Measurements from ENCODE around the gene NEBL.

Gene NEBL

GRCh38 chr10:20903635-20904390 lies 6.7 kb upstream of the NEBL start:
- no peak for DNase-seq

- DNase-seq = no peak
These were observed 4.0 kb upstream of the NEBL start for GRCh38 chr10:20901110-20901509.

GRCh38 chr10:20898866-20899535 lies 1.9 kb upstream of the NEBL start:
- DNase-seq = no peak

GRCh38 chr10:20893297-20893696 lies 3.8 kb downstream of the NEBL start:
- DNase-seq = no peak

- DNase-seq = no peak
These were observed 4.3 kb downstream of the NEBL start for GRCh38 chr10:20892796-20893195.

- DNase-seq = no peak
These were observed 5.0 kb downstream of the NEBL start for GRCh38 chr10:20892011-20892585.

GRCh38 chr10:20891338-20891714 lies 5.8 kb downstream of the NEBL start:
- DNase-seq = no peak

- DNase-seq = no peak
These were observed 6.4 kb downstream of the NEBL start for GRCh38 chr10:20890491-20891337.

GRCh38 chr10:20890009-20890408 lies 7.1 kb downstream of the NEBL start:
- DNase-seq = no peak

GRCh38 chr10:20888620-20889330 lies 8.3 kb downstream of the NEBL start:
- DNase-seq = no peak

GRCh38 chr10:20887706-20888555 lies 9.2 kb downstream of the NEBL start:
- DNase-seq = no peak

GRCh38 chr10:20885678-20886077 lies 11.4 kb downstream of the NEBL start:
- DNase-seq = no peak

- no peak for DNase-seq
These were observed 13.6 kb downstream of the NEBL start for GRCh38 chr10:20883552-20883951.

- no peak for DNase-seq
These were observed 15.0 kb downstream of the NEBL start for GRCh38 chr10:20882091-20882490.

GRCh38 chr10:20879136-20879535 lies 18.0 kb downstream of the NEBL start:
- DNase-seq = no peak

- no peak for DNase-seq
These were observed 18.8 kb downstream of the NEBL start for GRCh38 chr10:20877986-20878983.

- DNase-seq = no peak
These were observed 19.6 kb downstream of the NEBL start for GRCh38 chr10:20877554-20877953.

- no peak for DNase-seq
These were observed 22.9 kb downstream of the NEBL start for GRCh38 chr10:20874261-20874660.

- DNase-seq = no peak
These were observed 25.1 kb downstream of the NEBL start for GRCh38 chr10:20871970-20872369.

GRCh38 chr10:20870834-20871233 lies 26.3 kb downstream of the NEBL start:
- no peak for DNase-seq

Measured in CD4-positive, alpha-beta T cell treated with Interleukin-21 for 1 hour (primary cell).